ENCODE results near the gene ENGASE. TPM values are rescaled to one million over a fixed set of nuclear protein-coding genes. Genes with fewer than 3 reads are reported as not detected.

Gene ENGASE
- polyA plus RNA-seq, 1 of the 3 experiments (the other 2 are of a cell fraction), result 30.1 TPM

- 79% methylated on average over 9 of the region's 9 CpGs for WGBS (ENCODE audit: low lambda C conversion rate)
- no peaks in the 10 kb centered on the region for H3K9me3 ChIP-seq
- no peaks in the 10 kb centered on the region for H4K20me1 ChIP-seq (ENCODE audit: insufficient read depth)
- no peaks in the 10 kb centered on the region for H3F3A ChIP-seq (replicated peaks; ENCODE audit: insufficient read depth)
- ChIA-PET POLR2A (no interaction called here), CTCF (interaction anchor here (0.7 to 5.7 kb wide), 9 partner anchors 12 to 338 kb away, joined by 3 to 41 read pairs (median 4); no protein-coding TSS in a partner anchor)
- no peak for DNase-seq
- no peaks in the 10 kb centered on the region; the same call in 1 of the 2 replicates for H3K27me3 ChIP-seq (ENCODE audit: insufficient read depth)
- peak overlapping the region; percentile 26; the same call in 1 of the 2 replicates for H2AFZ ChIP-seq (ENCODE audit: low read depth)
- TF ChIP-seq POLR2AphosphoS5 (IDR thresholded peaks at IDR 0.05; ENCODE audit: low read depth, low read length) (no peak), MXI1 (IDR thresholded peaks at IDR 0.05; ENCODE audit: low read depth, low read length) (no peak)
- H3K4me3 ChIP-seq (ENCODE audit: low read depth in 2 of 2, low read length in 1 of 2), result no peak overlapping the region
- H3K79me2 ChIP-seq (ENCODE audit: insufficient read depth), result 0 out of 2 replicates have a peak, but pooled peaks cover 3% of the 10 kb centered on the region
- H3K4me2 ChIP-seq, result no peak overlapping the region
- peaks cover 0 to 1% of the 10 kb centered on the region in 2 experiments; a peak in 1 of 4 replicates for H3K4me1 ChIP-seq (ENCODE audit: control insufficient read depth in 1 of 2, insufficient read depth in 2 of 2, low read depth in 1 of 2, low read length in 1 of 2)
- no peaks in the 10 kb centered on the region for H3K9me2 ChIP-seq
- H3K27ac ChIP-seq (ENCODE audit: low read depth in 2 of 2, low read length in 1 of 2), result no peak overlapping the region
- no peaks in the 10 kb centered on the region for H3K36me3 ChIP-seq (replicated peaks in 1 of 2; ENCODE audit: control insufficient read depth in 1 of 2, insufficient read depth in 2 of 2, low read length in 1 of 2)
- H3K9ac ChIP-seq, result no peak overlapping the region
Measured at GRCh38 chr17:79070266-79070880, 4.3 kb upstream of the ENGASE start.

GRCh38 chr17:79071161-79071740 lies 3.4 kb upstream of the ENGASE start:
- DNase-seq, result no peak
- Histone ChIP-seq H4K20me1 (ENCODE audit: insufficient read depth) (no peaks in the 10 kb centered on the region), H3K36me3 (replicated peaks in 1 of 2; ENCODE audit: control insufficient read depth in 1 of 2, insufficient read depth in 2 of 2, low read length in 1 of 2) (no peaks in the 10 kb centered on the region), H3K27ac (ENCODE audit: low read depth in 2 of 2, low read length in 1 of 2) (no peak overlapping the region), H3F3A (replicated peaks; ENCODE audit: insufficient read depth) (no peaks in the 10 kb centered on the region), H3K4me2 (no peak overlapping the region), H3K9ac (no peak overlapping the region), H3K9me3 (no peaks in the 10 kb centered on the region), H2AFZ (ENCODE audit: low read depth) (no peak overlapping the region), H3K27me3 (ENCODE audit: insufficient read depth) (no peaks in the 10 kb centered on the region; the same call in 1 of the 2 replicates), H3K9me2 (no peaks in the 10 kb centered on the region), H3K79me2 (ENCODE audit: insufficient read depth) (0 out of 2 replicates have a peak, but pooled peaks cover 4% of the 10 kb centered on the region), H3K4me3 (ENCODE audit: low read depth in 2 of 2, low read length in 1 of 2) (no peak overlapping the region), H3K4me1 (ENCODE audit: control insufficient read depth in 1 of 2, insufficient read depth in 2 of 2, low read depth in 1 of 2, low read length in 1 of 2) (peaks cover 0 to 7% of the 10 kb centered on the region in 2 experiments; a peak in 1 of 4 replicates)
- no peak for TF ChIP-seq FOXJ3 (CRISPR knock-in tag; IDR thresholded peaks at IDR 0.05)
- no peak for TF ChIP-seq SMC3 (IDR thresholded peaks at IDR 0.05; ENCODE audit: low read depth, low read length)
- TF ChIP-seq USF1 (IDR thresholded peaks at IDR 0.05; ENCODE audit: borderline replicate concordance, low read depth), result no peak
- no peak for TF ChIP-seq JUND (IDR thresholded peaks at IDR 0.05)
- no peak for TF ChIP-seq NRF1 (IDR thresholded peaks at IDR 0.05; ENCODE audit: low read depth, low read length)
- no peak for TF ChIP-seq YY1 (IDR thresholded peaks at IDR 0.05; ENCODE audit: low read depth)
- no peak for TF ChIP-seq TEAD4 (IDR thresholded peaks at IDR 0.05; ENCODE audit: borderline replicate concordance, insufficient read depth)
- TF ChIP-seq FOSL2 (IDR thresholded peaks at IDR 0.05; ENCODE audit: borderline replicate concordance, low read depth), result no peak
- TF ChIP-seq PBX3 (IDR thresholded peaks at IDR 0.05), result no peak
- TF ChIP-seq POLR2AphosphoS5 (IDR thresholded peaks at IDR 0.05; ENCODE audit: low read depth, low read length), result no peak
- TF ChIP-seq REST (IDR thresholded peaks at IDR 0.05; ENCODE audit: low read depth, low read length), result no peak
- no peak for TF ChIP-seq TAF1 (IDR thresholded peaks at IDR 0.05; ENCODE audit: borderline replicate concordance, low read depth, low read length)
- TF ChIP-seq TCF12 (IDR thresholded peaks at IDR 0.05), result no peak
- no peak for TF ChIP-seq RAD21 (IDR thresholded peaks at IDR 0.05; ENCODE audit: low read length)
- TF ChIP-seq NFIC (IDR thresholded peaks at IDR 0.05; ENCODE audit: borderline replicate concordance), result no peak
- no peak for TF ChIP-seq ZBTB33 (IDR thresholded peaks at IDR 0.05; ENCODE audit: borderline replicate concordance, low read depth)
- no peak for TF ChIP-seq MEF2A (IDR thresholded peaks at IDR 0.05; ENCODE audit: borderline replicate concordance, low read depth)
- no peak for TF ChIP-seq SIN3A (IDR thresholded peaks at IDR 0.05; ENCODE audit: borderline replicate concordance, low read depth, low read length)
- no peak for TF ChIP-seq EP300 (IDR thresholded peaks at IDR 0.05; ENCODE audit: borderline replicate concordance in 1 of 2, low read depth in 1 of 2, low read length in 1 of 2)
- 81% methylated on average over 6 of the region's 6 CpGs for WGBS (ENCODE audit: low lambda C conversion rate)
- CTCF ChIA-PET, result interaction anchor here (0.6 to 5.7 kb wide), 12 partner anchors 11 to 682 kb away, joined by 3 to 41 read pairs (median 4); no protein-coding TSS in a partner anchor
- POLR2A ChIA-PET, result no interaction called here
